DND-41 (cell line): ENCODE data around the gene THOC7.
A peak's percentile ranks its signal among the peaks of the same experiment; 100 is the strongest.

Source experiments
- ATAC-seq: fragments of 200-7000 bp; cut with Tn5 transposase; 3 replicates; pipeline ENCODE4 v1.9.1; 2021; ENCODE audit warnings: low read depth; ENCODE audit not compliant: insufficient read depth
- DNase-seq: peaks from one replicate; pipeline ENCODE4 v3.0.0-alpha.2; 2020
- H2AFZ ChIP-seq: 2 replicates; pipeline ENCODE4 v1.6.0; 2012; ENCODE audit warnings: low read depth, low read length
- H3K27ac ChIP-seq: 2 replicates; pipeline ENCODE4 v1.5.1; 2012; ENCODE audit warnings: low read length, inconsistent platforms
- H3K27me3 ChIP-seq: fragments of 200-600 bp; sonication (generic); 2 replicates; pipeline ENCODE4 v1.6.0; 2012; ENCODE audit warnings: low read length, mild to moderate bottlenecking, inconsistent platforms; ENCODE audit not compliant: insufficient read depth, poor library complexity
- H3K36me3 ChIP-seq: 2 replicates; pipeline ENCODE4 v1.5.1; 2012; ENCODE audit warnings: low read length, inconsistent platforms; ENCODE audit not compliant: insufficient read depth
- H3K4me1 ChIP-seq: 2 replicates; pipeline ENCODE4 v1.5.1; 2012; ENCODE audit warnings: mild to moderate bottlenecking, low read length; ENCODE audit not compliant: insufficient read depth
- H3K4me2 ChIP-seq: 2 replicates; pipeline ENCODE4 v1.6.0; 2012; ENCODE audit warnings: mild to moderate bottlenecking, moderate library complexity, low read length, inconsistent platforms; ENCODE audit not compliant: insufficient read depth
- H3K4me3 ChIP-seq, 2 experiments: fragments of 200-600 bp in 1 of 2; shearing (Covaris generic) in 1 of 2; 2 replicates each; pipeline ENCODE4 v1.5.1; 2012 to 2016; ENCODE audit warnings: inconsistent platforms in 2 of 2, low read length in 2 of 2, mild to moderate bottlenecking in 2 of 2, low read depth in 1 of 2, moderate library complexity in 1 of 2
- H3K79me2 ChIP-seq: 2 replicates; pipeline ENCODE4 v1.6.0; 2012; ENCODE audit warnings: low read length, inconsistent platforms; ENCODE audit not compliant: insufficient read depth
- H3K9ac ChIP-seq: 2 replicates; pipeline ENCODE4 v1.6.0; 2012; ENCODE audit warnings: low read depth, mild to moderate bottlenecking, inconsistent platforms, low read length, moderate library complexity
- H3K9me3 ChIP-seq: 2 replicates; pipeline ENCODE4 v1.5.1; 2012; ENCODE audit warnings: low read length, moderate library complexity, mild to moderate bottlenecking, inconsistent platforms; ENCODE audit not compliant: insufficient read depth, severe bottlenecking
- H4K20me1 ChIP-seq: 2 replicates; pipeline ENCODE4 v1.6.0; 2012; ENCODE audit warnings: low read length; ENCODE audit not compliant: insufficient read depth
- EZH2 ChIP-seq: IDR thresholded peaks from 3 replicates; pipeline ENCODE4 v1.6.1; 2012; ENCODE audit warnings: borderline replicate concordance, low read depth, mild to moderate bottlenecking, moderate library complexity, low read length, inconsistent platforms; ENCODE audit not compliant: severe bottlenecking
- TF ChIP-seq, protein P1 (sequence below): IDR thresholded peaks from 2 replicates; pipeline ENCODE4 v1.5.1; 2012; ENCODE audit warnings: borderline replicate concordance, low read length, moderate library complexity, mild to moderate bottlenecking; ENCODE audit not compliant: poor library complexity, severe bottlenecking; ENCODE audit errors: extremely low read depth

THOC7 gene

DNA sequence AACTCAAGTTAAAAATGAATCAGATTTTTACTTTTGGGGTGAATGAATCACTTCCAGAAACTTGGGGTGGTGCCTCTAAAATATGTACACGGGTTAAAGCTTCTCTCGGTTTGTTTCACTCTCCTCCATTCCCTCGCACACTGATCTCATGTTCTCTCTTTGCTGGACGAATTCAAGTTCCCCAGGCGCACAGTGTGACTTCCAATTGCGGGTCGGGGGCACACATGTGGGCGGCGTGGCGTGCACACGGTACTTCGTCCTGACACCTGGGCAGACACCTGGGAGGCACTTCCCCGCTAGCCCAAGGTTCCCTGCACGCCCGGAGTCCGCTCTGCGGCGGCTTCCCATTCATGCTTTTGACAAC, 47.9 kb upstream of the THOC7 start:
- peak overlapping the region; percentile 79 for H3K9ac ChIP-seq
- H3K36me3 ChIP-seq = peaks cover 27% of the 10 kb centered on the region
- H3K4me3 ChIP-seq = peak overlapping the region; percentile 41 to 98; a peak in 3 of 4 replicates
- H3K27me3 ChIP-seq = no peaks in the 10 kb centered on the region
- H3K4me1 ChIP-seq = peaks cover 38% of the 10 kb centered on the region
- peak overlapping the region; percentile 40 for H3K27ac ChIP-seq
- H4K20me1 ChIP-seq = 0 out of 2 replicates have a peak, but pooled peaks cover 3% of the 10 kb centered on the region
- H3K4me2 ChIP-seq = peak overlapping the region; percentile 98
- H3K79me2 ChIP-seq = peaks cover 47% of the 10 kb centered on the region
- no peak for TF ChIP-seq EZH2
- TF ChIP-seq, protein P1, sequence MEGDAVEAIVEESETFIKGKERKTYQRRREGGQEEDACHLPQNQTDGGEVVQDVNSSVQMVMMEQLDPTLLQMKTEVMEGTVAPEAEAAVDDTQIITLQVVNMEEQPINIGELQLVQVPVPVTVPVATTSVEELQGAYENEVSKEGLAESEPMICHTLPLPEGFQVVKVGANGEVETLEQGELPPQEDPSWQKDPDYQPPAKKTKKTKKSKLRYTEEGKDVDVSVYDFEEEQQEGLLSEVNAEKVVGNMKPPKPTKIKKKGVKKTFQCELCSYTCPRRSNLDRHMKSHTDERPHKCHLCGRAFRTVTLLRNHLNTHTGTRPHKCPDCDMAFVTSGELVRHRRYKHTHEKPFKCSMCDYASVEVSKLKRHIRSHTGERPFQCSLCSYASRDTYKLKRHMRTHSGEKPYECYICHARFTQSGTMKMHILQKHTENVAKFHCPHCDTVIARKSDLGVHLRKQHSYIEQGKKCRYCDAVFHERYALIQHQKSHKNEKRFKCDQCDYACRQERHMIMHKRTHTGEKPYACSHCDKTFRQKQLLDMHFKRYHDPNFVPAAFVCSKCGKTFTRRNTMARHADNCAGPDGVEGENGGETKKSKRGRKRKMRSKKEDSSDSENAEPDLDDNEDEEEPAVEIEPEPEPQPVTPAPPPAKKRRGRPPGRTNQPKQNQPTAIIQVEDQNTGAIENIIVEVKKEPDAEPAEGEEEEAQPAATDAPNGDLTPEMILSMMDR = no peak
- DNase-seq = no peak
- no peaks in the 10 kb centered on the region for H3K9me3 ChIP-seq
- ATAC-seq = peak; percentile 37; the same call in 2 of the 3 replicates
- H2AFZ ChIP-seq = peak overlapping the region; percentile 78

DNA sequence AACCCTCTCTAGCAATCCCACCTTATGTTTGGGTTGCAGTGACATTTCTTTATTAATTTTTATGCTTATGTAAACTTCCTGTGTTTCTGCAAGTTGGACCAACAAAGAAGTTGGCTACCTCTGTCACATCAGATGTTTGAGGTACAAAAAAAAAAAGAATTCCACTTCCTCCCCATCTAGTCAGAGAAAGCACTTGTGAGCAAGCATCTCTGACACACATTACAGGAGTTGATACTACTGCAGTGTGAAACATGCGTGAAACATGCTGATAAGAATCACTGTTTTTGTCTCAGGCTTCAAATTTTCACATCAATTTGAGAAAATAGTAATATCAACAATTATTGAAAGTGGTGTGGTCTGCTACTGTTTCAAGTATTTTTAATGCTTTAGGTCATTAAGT, 47.3 kb upstream of the THOC7 start:
- Histone ChIP-seq H3K9me3 (no peaks in the 10 kb centered on the region), H3K79me2 (peaks cover 46% of the 10 kb centered on the region), H3K4me3 (peak overlapping the region in 1 of 2 experiments; percentile 98; a peak in 2 of 4 replicates), H3K9ac (peak overlapping the region; percentile 79), H3K4me2 (peak overlapping the region; percentile 98), H2AFZ (peak overlapping the region; percentile 78; the same call in 1 of the 2 replicates), H3K4me1 (peaks cover 38% of the 10 kb centered on the region), H3K27me3 (no peaks in the 10 kb centered on the region), H4K20me1 (peaks cover 3% of the 10 kb centered on the region; the same call in 1 of the 2 replicates), H3K27ac (peak overlapping the region; percentile 40; the same call in 1 of the 2 replicates), H3K36me3 (peaks cover 24% of the 10 kb centered on the region)
- ATAC-seq (peak; percentile 15; the same call in 1 of the 3 replicates), DNase-seq (no peak)
- TF ChIP-seq, protein P1 = no peak
- TF ChIP-seq EZH2 = no peak

DNA sequence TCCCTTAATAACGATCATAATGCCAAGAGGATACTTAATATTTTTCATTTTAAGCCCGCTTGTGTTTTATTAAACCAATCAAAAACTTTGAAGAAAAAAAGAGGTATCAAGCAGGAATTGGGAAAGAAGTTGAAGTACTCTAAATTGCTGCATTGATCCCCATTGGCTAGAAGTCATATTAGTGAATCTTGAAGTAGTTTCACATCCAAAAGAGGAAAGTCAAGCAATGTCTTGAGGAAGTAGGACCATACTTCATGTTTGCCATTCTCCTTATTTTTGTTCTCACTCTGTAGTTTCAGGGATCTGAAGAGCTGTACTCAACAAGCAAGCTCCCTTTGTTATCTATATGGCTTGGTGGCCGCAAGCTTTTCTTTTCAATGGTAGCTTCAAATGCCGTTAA, 46.4 kb upstream of the THOC7 start:
- H2AFZ ChIP-seq = no peak overlapping the region
- no peak for TF ChIP-seq EZH2
- TF ChIP-seq, protein P1 = no peak
- H3K9me3 ChIP-seq = no peaks in the 10 kb centered on the region
- H3K9ac ChIP-seq = no peak overlapping the region
- peaks cover 41% of the 10 kb centered on the region for H3K79me2 ChIP-seq
- H3K27me3 ChIP-seq = no peaks in the 10 kb centered on the region
- H3K4me2 ChIP-seq = no peak overlapping the region
- H4K20me1 ChIP-seq = peaks cover 3% of the 10 kb centered on the region; the same call in 1 of the 2 replicates
- H3K27ac ChIP-seq = no peak overlapping the region; the same call in 1 of the 2 replicates
- DNase-seq (no peak), ATAC-seq (no peak)
- no peak overlapping the region for H3K4me3 ChIP-seq
- peaks cover 38% of the 10 kb centered on the region for H3K4me1 ChIP-seq
- peaks cover 17% of the 10 kb centered on the region; the same call in 1 of the 2 replicates for H3K36me3 ChIP-seq
